H9 (cell line): ENCODE data around the gene DLX6. TPM values are rescaled to one million over a fixed set of nuclear protein-coding genes. Genes with fewer than 3 reads are reported as not detected.

Experiments used
- DNase-seq: peaks from one replicate; pipeline ENCODE4 v3.0.0-alpha.2; 2017
- H2AFZ ChIP-seq: one replicate; pipeline ENCODE4 v1.6.1; 2013; ENCODE audit warnings: mild to moderate bottlenecking, low read length, control low read depth, moderate library complexity
- H2AK5ac ChIP-seq: 2 replicates; pipeline ENCODE4 v1.6.1; 2013; ENCODE audit warnings: low read length, control low read depth, mixed read lengths; ENCODE audit not compliant: insufficient read length
- H2BK120ac ChIP-seq: one replicate; pipeline ENCODE4 v1.6.1; 2013; ENCODE audit warnings: low read depth, mild to moderate bottlenecking, low read length, control low read depth, inconsistent platforms; ENCODE audit not compliant: poor library complexity, severe bottlenecking
- H2BK12ac ChIP-seq: 2 replicates; pipeline ENCODE4 v1.6.1; 2013; ENCODE audit warnings: low read length, control low read depth, mixed read lengths, low read depth; ENCODE audit not compliant: insufficient read length
- H2BK15ac ChIP-seq: 2 replicates; pipeline ENCODE4 v1.6.1; 2013; ENCODE audit warnings: low read depth, low read length, control low read depth
- H2BK20ac ChIP-seq: one replicate; pipeline ENCODE4 v1.6.1; 2013; ENCODE audit warnings: low read depth, mild to moderate bottlenecking, low read length, control low read depth, inconsistent platforms; ENCODE audit not compliant: poor library complexity, severe bottlenecking
- H2BK5ac ChIP-seq: 2 replicates; pipeline ENCODE4 v1.6.1; 2013; ENCODE audit warnings: low read length, control low read depth, mixed read lengths; ENCODE audit not compliant: insufficient read length
- H3K14ac ChIP-seq: 2 replicates; pipeline ENCODE4 v1.6.1; 2013; ENCODE audit warnings: low read length, control low read depth; ENCODE audit not compliant: insufficient read depth
- H3K18ac ChIP-seq: 2 replicates; pipeline ENCODE4 v1.6.1; 2013; ENCODE audit warnings: low read depth, mild to moderate bottlenecking, mixed read lengths, low read length, control low read depth; ENCODE audit not compliant: insufficient read length
- H3K23ac ChIP-seq: 2 replicates; pipeline ENCODE4 v1.6.1; 2013; ENCODE audit warnings: low read length, control low read depth, mixed read lengths, low read depth; ENCODE audit not compliant: insufficient read length
- H3K23me2 ChIP-seq: 2 replicates; pipeline ENCODE4 v1.6.1; 2013; ENCODE audit warnings: low read depth, mild to moderate bottlenecking, mixed read lengths, low read length, control low read depth; ENCODE audit not compliant: insufficient read length, poor library complexity, severe bottlenecking
- H3K27ac ChIP-seq: 2 replicates; pipeline ENCODE4 v1.5.1; 2013; ENCODE audit warnings: low read length, control low read depth, mixed read lengths, low read depth; ENCODE audit not compliant: insufficient read length
- H3K27me3 ChIP-seq: 2 replicates; pipeline ENCODE4 v1.6.1; 2013; ENCODE audit warnings: low read length, control low read depth, inconsistent platforms; ENCODE audit not compliant: insufficient read depth
- H3K4ac ChIP-seq: 2 replicates; pipeline ENCODE4 v1.6.1; 2013; ENCODE audit warnings: low read depth, mild to moderate bottlenecking, control low read depth, inconsistent platforms, low read length, moderate library complexity
- H3K4me1 ChIP-seq: 2 replicates; pipeline ENCODE4 v1.6.1; 2013; ENCODE audit warnings: low read length, control low read depth, inconsistent platforms; ENCODE audit not compliant: insufficient read depth
- H3K4me2 ChIP-seq: 2 replicates; pipeline ENCODE4 v1.6.1; 2013; ENCODE audit warnings: low read length, control low read depth, mixed read lengths; ENCODE audit not compliant: insufficient read length, insufficient read depth
- H3K56ac ChIP-seq: 2 replicates; pipeline ENCODE4 v1.6.1; 2013; ENCODE audit warnings: low read depth, mild to moderate bottlenecking, mixed read lengths, low read length, control low read depth; ENCODE audit not compliant: insufficient read length
- H3K79me1 ChIP-seq: 2 replicates; pipeline ENCODE4 v1.6.1; 2013; ENCODE audit warnings: low read depth, mild to moderate bottlenecking, moderate library complexity, low read length, control low read depth, inconsistent platforms; ENCODE audit not compliant: insufficient read depth, poor library complexity, severe bottlenecking
- H3K79me2 ChIP-seq: 2 replicates; pipeline ENCODE4 v1.6.1; 2013; ENCODE audit warnings: low read length, control low read depth, inconsistent platforms; ENCODE audit not compliant: insufficient read depth
- H3K9ac ChIP-seq: 2 replicates; pipeline ENCODE4 v1.6.1; 2013; ENCODE audit warnings: low read length, control low read depth, mixed read lengths; ENCODE audit not compliant: insufficient read length; ENCODE audit errors: extremely low read depth
- H3K9me3 ChIP-seq: one replicate; pipeline ENCODE4 v1.6.1; 2013; ENCODE audit warnings: low read depth, low read length, inconsistent platforms; ENCODE audit not compliant: control insufficient read depth
- H3T11ph ChIP-seq: one replicate; pipeline ENCODE4 v1.6.1; 2013; ENCODE audit warnings: mild to moderate bottlenecking, low read length, control low read depth, inconsistent platforms
- H4K20me1 ChIP-seq: one replicate; pipeline ENCODE4 v1.6.1; 2013; ENCODE audit not compliant: control insufficient read depth, insufficient read length, insufficient read depth
- H4K5ac ChIP-seq: 2 replicates; pipeline ENCODE4 v1.6.1; 2013; ENCODE audit warnings: low read depth, mild to moderate bottlenecking, mixed read lengths, low read length, control low read depth; ENCODE audit not compliant: insufficient read length
- H4K8ac ChIP-seq: replicated peaks from 2 replicates; pipeline ENCODE4 v1.6.1; 2013; ENCODE audit warnings: low read length, control low read depth, mixed read lengths, low read depth; ENCODE audit not compliant: insufficient read length
- H4K91ac ChIP-seq: 2 replicates; pipeline ENCODE4 v1.6.1; 2013; ENCODE audit warnings: low read depth, mild to moderate bottlenecking, moderate library complexity, mixed read lengths, low read length, control low read depth; ENCODE audit not compliant: insufficient read length
- H3K27ac Mint-ChIP-seq, 3 experiments: 2 replicates in 2 of 3; 3 replicates in 1 of 3; pipeline ENCODE4 v1.8.0; 2020 to 2021; ENCODE audit warnings: mixed read lengths in 3 of 3, mild to moderate bottlenecking in 1 of 3, moderate library complexity in 1 of 3
- H3K27me3 Mint-ChIP-seq: 2 replicates; pipeline ENCODE4 v1.8.0; 2021; ENCODE audit warnings: low read depth, mild to moderate bottlenecking, moderate library complexity, mixed read lengths
- H3K36me3 Mint-ChIP-seq, 3 experiments: 2 replicates in 2 of 3; 3 replicates in 1 of 3; pipeline ENCODE4 v1.8.0; 2020 to 2021; ENCODE audit warnings: low read depth in 3 of 3, mixed read lengths in 3 of 3; ENCODE audit not compliant: insufficient read depth in 1 of 3
- H3K4me1 Mint-ChIP-seq, 2 experiments: 2 replicates each; pipeline ENCODE4 v1.8.0; 2020; ENCODE audit warnings: mixed read lengths in 2 of 2
- H3K4me3 Mint-ChIP-seq, 2 experiments: 2 replicates in 1 of 2; 3 replicates in 1 of 2; pipeline ENCODE4 v1.8.0; 2020 to 2021; ENCODE audit warnings: mild to moderate bottlenecking in 2 of 2, mixed read lengths in 2 of 2, moderate library complexity in 1 of 2
- H3K9me3 Mint-ChIP-seq, 2 experiments: 2 replicates in 1 of 2; 3 replicates in 1 of 2; pipeline ENCODE4 v1.8.0; 2020; ENCODE audit warnings: mild to moderate bottlenecking in 2 of 2, mixed read lengths in 2 of 2, moderate library complexity in 1 of 2
- CTCF ChIP-seq: fragments of 200-600 bp; sonication (generic); conservative IDR thresholded peaks from 3 replicates; pipeline ENCODE4 v1.8.0; 2021; ENCODE audit warnings: antibody characterized with exemption, mild to moderate bottlenecking
- WGBS: extraction: QIAGEN DNeasy Blood & Tissue Kit; methylation state at CpG from one replicate; pipeline ENCODE4 v1.1.7; 2013; ENCODE audit warnings: missing lambda C conversion rate, low lambda C conversion rate, mixed read lengths; ENCODE audit not compliant: insufficient read length; ENCODE audit errors: extremely low coverage; 5-methylcytosine and 5-hydroxymethylcytosine counted together
- total RNA-seq: library from RNA; stranded (reverse); gene quantifications from 2 replicates; pipeline ENCODE4 v1.2.1, GENCODE V29; 2021

Gene DLX6
- total RNA-seq, 1 experiment from 2014 or later: 0.24 TPM

- Histone ChIP-seq H4K8ac (no peak overlapping the region), H4K5ac (no peak overlapping the region), H2AFZ (no peak overlapping the region), H3K79me1 (no peaks in the 10 kb centered on the region), H3K9ac (no peak overlapping the region), H3T11ph (no peak overlapping the region), H3K23me2 (peaks cover 2% of the 10 kb centered on the region), H3K23ac (no peak overlapping the region), H2BK20ac (no peak overlapping the region), H2BK5ac (no peak overlapping the region), H3K27ac (no peak overlapping the region), H2BK120ac (no peak overlapping the region), H3K18ac (no peak overlapping the region), H4K20me1 (peaks cover 6% of the 10 kb centered on the region), H2AK5ac (no peak overlapping the region), H3K14ac (no peak overlapping the region), H3K27me3 (peaks cover 98% of the 10 kb centered on the region), H2BK15ac (no peak overlapping the region), H3K4ac (no peak overlapping the region), H2BK12ac (no peak overlapping the region), H4K91ac (no peak overlapping the region), H3K79me2 (no peaks in the 10 kb centered on the region), H3K4me1 (no peaks in the 10 kb centered on the region), H3K9me3 (no peaks in the 10 kb centered on the region), H3K56ac (no peak overlapping the region), H3K4me2 (no peak overlapping the region)
- TF ChIP-seq CTCF: no peak
- Mint-ChIP-seq H3K4me1 (peaks cover 15 to 45% of the 10 kb centered on the region in 2 experiments), H3K4me3 (no peak overlapping the region), H3K27me3 (peaks cover 100% of the 10 kb centered on the region), H3K36me3 (no peaks in the 10 kb centered on the region), H3K9me3 (peaks cover 6 to 16% of the 10 kb centered on the region in 2 experiments; a peak in 4 of 5 replicates), H3K27ac (no peak overlapping the region; a peak in 1 of 7 replicates)
- no peak for DNase-seq
- no CpG with 5 or more reads among the region's 15 CpGs for WGBS
These were observed 6.4 kb downstream of the DLX6 start for GRCh38 chr7:97011536-97012364.
